COR-L47 (cell line): ENCODE results near the gene CXCL13.
"Not testable (repeated sequence)": the region's sequence is repeated elsewhere in the genome, so short reads cannot be mapped to it uniquely, and the experiment has no call there.

ENCODE experiments used
- DNase-seq: peaks from one replicate; lab custom pipeline; 2025; lab: John Stamatoyannopoulos, UW

CXCL13 gene

GRCh38 chr4:77605210-77605902 lies at the start of gene CXCL13:
TSS of gene CXCL13 (plus strand) at chr4:77605820. CDS start at chr4:77605866, 46 bp downstream.
- DNase-seq: no peak

- no peak for DNase-seq
Measured at GRCh38 chr4:77560170-77560569, 45.5 kb upstream of the CXCL13 start.

- not testable (repeated sequence) for DNase-seq
Measured at GRCh38 chr4:77561720-77562119, 43.9 kb upstream of the CXCL13 start.

- DNase-seq: no peak
Measured at GRCh38 chr4:77564231-77564630, 41.4 kb upstream of the CXCL13 start.

GRCh38 chr4:77566148-77566547 lies 39.5 kb upstream of the CXCL13 start:
- no peak for DNase-seq

GRCh38 chr4:77567549-77567948 lies 38.1 kb upstream of the CXCL13 start:
- DNase-seq: no peak

GRCh38 chr4:77570508-77571214 lies 35.0 kb upstream of the CXCL13 start:
- not testable (repeated sequence) for DNase-seq

- DNase-seq: no peak
Measured at GRCh38 chr4:77576351-77576750, 29.3 kb upstream of the CXCL13 start.

- no peak for DNase-seq
Measured at GRCh38 chr4:77578145-77578544, 27.5 kb upstream of the CXCL13 start.

- DNase-seq: no peak
Measured at GRCh38 chr4:77579406-77580076, 26.1 kb upstream of the CXCL13 start.

- no peak for DNase-seq
Measured at GRCh38 chr4:77581724-77582123, 23.9 kb upstream of the CXCL13 start.

- no peak for DNase-seq
Measured at GRCh38 chr4:77582156-77582555, 23.5 kb upstream of the CXCL13 start.

GRCh38 chr4:77582711-77583110 lies 22.9 kb upstream of the CXCL13 start:
- no peak for DNase-seq

GRCh38 chr4:77586951-77587383 lies 18.7 kb upstream of the CXCL13 start:
- DNase-seq: no peak

GRCh38 chr4:77590482-77590881 lies 15.1 kb upstream of the CXCL13 start:
- DNase-seq: no peak

- no peak for DNase-seq
Measured at GRCh38 chr4:77591532-77591931, 14.1 kb upstream of the CXCL13 start.

- DNase-seq: no peak
Measured at GRCh38 chr4:77593101-77593500, 12.5 kb upstream of the CXCL13 start.

GRCh38 chr4:77593993-77594392 lies 11.6 kb upstream of the CXCL13 start:
- no peak for DNase-seq

GRCh38 chr4:77595364-77595973 lies 10.2 kb upstream of the CXCL13 start:
- no peak for DNase-seq

GRCh38 chr4:77599378-77599777 lies 6.2 kb upstream of the CXCL13 start:
- no peak for DNase-seq

- DNase-seq: peak; percentile 25
Measured at GRCh38 chr4:77600521-77601451, 4.8 kb upstream of the CXCL13 start.
